C4-2B (cell line): ENCODE measurements around the gene PRSS53.

Experiments used
- H3K27ac ChIP-seq: fragments of 450-650 bp; 2 replicates; pipeline ENCODE4 v1.5.1; 2017
- CTCF ChIP-seq: fragments of 450-650 bp; conservative IDR thresholded peaks from 2 replicates; pipeline ENCODE4 v1.5.1; 2017; ENCODE audit warnings: mild to moderate bottlenecking
- ZFX ChIP-seq: fragments of 450-650 bp; IDR thresholded peaks from 2 replicates; pipeline ENCODE4 v1.6.1; 2017

Gene PRSS53

GRCh38 chr16:31114468-31114867 is 25.7 kb upstream of the PRSS53 start:
- no peak overlapping the region for H3K27ac ChIP-seq

GRCh38 chr16:31113121-31114120 is 24.7 kb upstream of the PRSS53 start:
- TF ChIP-seq CTCF = no peak
- no peak for TF ChIP-seq ZFX
- no peak overlapping the region for H3K27ac ChIP-seq

More at GRCh38 chr16:31114468-31114867, 25.7 kb upstream of the PRSS53 start:
- TF ChIP-seq CTCF = no peak
- no peak for TF ChIP-seq ZFX

GRCh38 chr16:31112711-31113110 is 24.0 kb upstream of the PRSS53 start:
- TF ChIP-seq CTCF = no peak
- TF ChIP-seq ZFX = no peak
- H3K27ac ChIP-seq = no peak overlapping the region

GRCh38 chr16:31111881-31112466 is 23.2 kb upstream of the PRSS53 start:
- no peak overlapping the region for H3K27ac ChIP-seq
- TF ChIP-seq ZFX = no peak
- no peak for TF ChIP-seq CTCF

- TF ChIP-seq ZFX (no peak), CTCF (no peak)
- no peak overlapping the region for H3K27ac ChIP-seq
Measured at GRCh38 chr16:31110106-31111034, 21.6 kb upstream of the PRSS53 start.

GRCh38 chr16:31109622-31110021 is 20.9 kb upstream of the PRSS53 start:
- H3K27ac ChIP-seq = no peak overlapping the region
- TF ChIP-seq ZFX (no peak), CTCF (no peak)
